GM23248 (cell line): ENCODE data around the gene MFAP5.

ENCODE experiments used
- EZH2 ChIP-seq: fragments of 200-600 bp; sonication (generic); IDR thresholded peaks from 2 replicates; pipeline ENCODE4 v1.6.1; 2018; ENCODE audit warnings: antibody characterized with exemption, mild to moderate bottlenecking; ENCODE audit not compliant: insufficient read depth, poor library complexity, severe bottlenecking
- EZH2phosphoT487 ChIP-seq: fragments of 200-600 bp; sonication (generic); IDR thresholded peaks from 2 replicates; pipeline ENCODE4 v1.6.1; 2018; ENCODE audit warnings: antibody characterized with exemption, moderate library complexity, mild to moderate bottlenecking, low read depth; ENCODE audit not compliant: insufficient read depth

DNA sequence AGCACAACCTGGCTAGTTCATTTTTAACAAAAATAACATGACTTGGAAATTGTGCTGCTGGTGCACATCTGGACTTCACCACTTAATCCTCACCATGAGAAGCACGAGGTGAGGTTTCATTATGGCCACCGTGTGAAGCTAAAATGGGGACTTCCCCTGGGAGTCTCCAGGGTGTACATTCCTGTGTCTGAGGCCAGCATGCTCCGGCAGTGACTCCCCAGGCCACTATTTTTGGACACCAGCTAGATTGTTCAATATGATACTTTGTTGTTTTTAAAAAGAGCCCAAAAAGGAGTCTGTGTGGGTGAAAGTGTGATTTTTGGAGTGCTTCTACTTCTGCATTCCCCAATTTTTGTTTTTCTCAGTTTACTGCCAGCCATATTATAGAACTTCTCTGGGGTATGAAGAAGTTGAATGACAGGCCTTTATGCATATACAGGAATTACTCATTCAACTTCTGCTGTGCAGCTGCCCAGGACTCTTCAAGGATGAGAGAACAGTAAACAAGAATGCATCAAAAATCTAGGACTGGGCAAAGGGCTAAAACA, 33.1 kb downstream of the MFAP5 start:
- TF ChIP-seq EZH2 (no peak), EZH2phosphoT487 (no peak)
